GM19452 (cell line): ENCODE data around the gene FGFRL1.

ENCODE experiments used
- ATAC-seq: cut with Tn5 transposase; IDR thresholded peaks from one replicate; pipeline ENCODE4 v1.9.1; 2021; ENCODE audit not compliant: unreplicated experiment

FGFRL1 gene

GRCh38 chr4:1062419-1062818 lies 51.0 kb downstream of the FGFRL1 start:
- no peak for ATAC-seq

- ATAC-seq, result no peak
Measured at GRCh38 chr4:1065732-1066131, 54.3 kb downstream of the FGFRL1 start.

- no peak for ATAC-seq
Measured at GRCh38 chr4:1069394-1069793, 58.0 kb downstream of the FGFRL1 start.

GRCh38 chr4:1072830-1073446 lies 61.5 kb downstream of the FGFRL1 start:
- no peak for ATAC-seq

- no peak for ATAC-seq
Measured at GRCh38 chr4:1074077-1074476, 62.7 kb downstream of the FGFRL1 start.

- ATAC-seq, result no peak
Measured at GRCh38 chr4:1075225-1075624, 63.8 kb downstream of the FGFRL1 start.

GRCh38 chr4:1075809-1076699 lies 64.6 kb downstream of the FGFRL1 start:
- ATAC-seq, result no peak
